Naive thymus-derived CD4-positive, alpha-beta T cell (primary cell): ENCODE measurements around the gene SOX2. TPM values are rescaled to one million over a fixed set of nuclear protein-coding genes. Genes with fewer than 3 reads are reported as not detected.

Experiments used
- ATAC-seq: fragments of 150-1000 bp; cut with Tn5 transposase; 2 replicates; pipeline ENCODE4 v1.10.0; 2021; ENCODE audit warnings: mild to moderate bottlenecking, moderate library complexity
- CTCF ChIA-PET: fragments of 350-600 bp; sonication (Branson Sonifier 250); formaldehyde crosslinking; loops from one replicate; lab custom pipeline; 2021; ENCODE audit warnings: antibody characterized with exemption; lab: Charles Lee
- POLR2A ChIA-PET: fragments of 350-600 bp; sonication (Branson Sonifier 250); formaldehyde crosslinking; loops from one replicate; lab custom pipeline; 2021; ENCODE audit warnings: antibody characterized with exemption, inconsistent platforms; lab: Charles Lee
- DNase-seq, 9 donors: peaks; one replicate each; pipeline versions ENCODE4 v3.0.0 to v3.0.0-alpha.2; 2020 to 2022; ENCODE audit warnings: mixed read lengths in 1 of 9
- H3K27ac ChIP-seq: one replicate; pipeline ENCODE4 v1.7.0; 2013; ENCODE audit warnings: mild to moderate bottlenecking, low read depth, low read length, moderate library complexity
- H3K27me3 ChIP-seq, 2 donors: one replicate each; pipeline ENCODE4 v1.7.0; 2013; ENCODE audit warnings: low read length in 2 of 2, mild to moderate bottlenecking in 2 of 2, moderate library complexity in 2 of 2; ENCODE audit not compliant: control insufficient read depth in 2 of 2, insufficient read depth in 2 of 2
- H3K36me3 ChIP-seq, 3 experiments: 1 replicate in 2 of 3; 2 replicates in 1 of 3; pipeline ENCODE4 v1.7.0; 2013; ENCODE audit warnings: low read length in 3 of 3, mild to moderate bottlenecking in 3 of 3, moderate library complexity in 1 of 3; ENCODE audit not compliant: insufficient read depth in 3 of 3, control insufficient read depth in 2 of 3
- H3K4me1 ChIP-seq, 2 donors: one replicate each; pipeline ENCODE4 v1.7.0; 2013; ENCODE audit warnings: low read length in 2 of 2, mild to moderate bottlenecking in 2 of 2, moderate library complexity in 1 of 2; ENCODE audit not compliant: control insufficient read depth in 2 of 2, insufficient read depth in 2 of 2
- H3K4me3 ChIP-seq: 2 replicates; pipeline ENCODE4 v1.7.0; 2013; ENCODE audit warnings: mild to moderate bottlenecking, low read length
- H3K9me3 ChIP-seq, 3 experiments: 1 replicate in 2 of 3; 2 replicates in 1 of 3; pipeline ENCODE4 v1.7.0; 2013; ENCODE audit warnings: low read length in 3 of 3; ENCODE audit not compliant: control insufficient read depth in 2 of 3
- H3K27ac Mint-ChIP-seq, 9 donors: one replicate each; pipeline ENCODE4 v1.8.0; 2020 to 2022; ENCODE audit warnings: mixed read lengths in 9 of 9, mild to moderate bottlenecking in 8 of 9, moderate library complexity in 5 of 9, inconsistent platforms in 2 of 9
- H3K27me3 Mint-ChIP-seq, 5 donors: one replicate each; pipeline ENCODE4 v1.8.0; 2021 to 2022; ENCODE audit warnings: mixed read lengths in 5 of 5, mild to moderate bottlenecking in 1 of 5
- H3K36me3 Mint-ChIP-seq, 5 donors: one replicate each; pipeline ENCODE4 v1.8.0; 2020 to 2022; ENCODE audit warnings: mixed read lengths in 5 of 5, mild to moderate bottlenecking in 3 of 5, inconsistent platforms in 1 of 5
- H3K4me1 Mint-ChIP-seq, 7 donors: one replicate each; pipeline ENCODE4 v1.8.0; 2020 to 2022; ENCODE audit warnings: mixed read lengths in 7 of 7, mild to moderate bottlenecking in 3 of 7, inconsistent platforms in 1 of 7
- H3K4me3 Mint-ChIP-seq, 10 donors: one replicate each; pipeline ENCODE4 v1.8.0; 2020 to 2022; ENCODE audit warnings: mild to moderate bottlenecking in 10 of 10, mixed read lengths in 10 of 10, moderate library complexity in 6 of 10, inconsistent platforms in 2 of 10
- H3K9me3 Mint-ChIP-seq, 11 donors: one replicate each; pipeline ENCODE4 v1.8.0; 2020 to 2022; ENCODE audit warnings: mixed read lengths in 11 of 11, mild to moderate bottlenecking in 4 of 11, inconsistent platforms in 1 of 11, moderate library complexity in 1 of 11
- intact Hi-C, 2 donors: fragments of 100-400 bp; cut with micrococcal nuclease; formaldehyde crosslinking; loops; one replicate each; pipeline ENCODE4 v1.15.1; 2023
- polyA plus RNA-seq, 2 donors: library from polyadenylated mRNA; unstranded; fragments of 300-500 nt; fragmentation: Illumina TruSeq; gene quantifications; one replicate each; pipeline ENCODE4 v1.2.3, GENCODE V29; 2021
- total RNA-seq, 6 experiments: library from RNA in 5 of 6; stranded (reverse) in 5 of 6; gene quantifications; 1 replicate in 5 of 6; 2 replicates in 1 of 6; pipeline ENCODE4 v1.2.3 and lab custom pipeline; 2021 to 2026

Gene SOX2
- total and polyA plus RNA-seq, 7 experiments from 2014 or later = not detected

DNA sequence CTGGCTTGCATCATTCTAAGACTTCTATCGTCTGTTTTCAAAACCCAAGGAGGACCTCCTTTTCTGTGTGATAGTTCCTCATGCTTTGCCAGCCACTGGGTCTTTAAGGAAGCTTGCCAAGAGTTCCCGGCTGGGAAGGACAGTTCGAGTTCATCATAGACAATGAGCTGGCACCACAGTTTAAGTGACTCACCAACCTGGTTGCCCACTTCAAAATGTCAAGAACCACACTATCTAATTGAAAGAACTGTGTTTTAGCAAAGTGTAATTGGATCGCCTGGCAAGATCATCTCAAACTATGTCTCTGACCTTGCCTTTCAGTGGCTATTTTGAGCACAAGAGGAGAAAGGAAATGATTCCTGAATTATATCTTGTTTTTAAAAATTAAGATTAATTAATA is 27.9 kb downstream of the SOX2 start:
- H3K4me3 Mint-ChIP-seq = no peak overlapping the region
- H3K27me3 ChIP-seq = no peaks in the 10 kb centered on the region
- ChIA-PET CTCF (no interaction called here), POLR2A (no interaction called here)
- intact Hi-C loops = no loop called here
- no peaks in the 10 kb centered on the region for H3K36me3 Mint-ChIP-seq
- ATAC-seq (no peak), DNase-seq (no peak)
- no peak overlapping the region for H3K27ac Mint-ChIP-seq
- H3K4me1 Mint-ChIP-seq = no peaks in the 10 kb centered on the region
- peaks cover 0 to 3% (median 0%) of the 10 kb centered on the region in 11 donors for H3K9me3 Mint-ChIP-seq
- H3K36me3 ChIP-seq = no peaks in the 10 kb centered on the region
- peaks cover 3 to 19% (median 14%) of the 10 kb centered on the region in 5 donors for H3K27me3 Mint-ChIP-seq
- no peak overlapping the region for H3K27ac ChIP-seq
- H3K9me3 ChIP-seq = no peaks in the 10 kb centered on the region
- H3K4me1 ChIP-seq = no peaks in the 10 kb centered on the region
- H3K4me3 ChIP-seq = no peak overlapping the region

DNA sequence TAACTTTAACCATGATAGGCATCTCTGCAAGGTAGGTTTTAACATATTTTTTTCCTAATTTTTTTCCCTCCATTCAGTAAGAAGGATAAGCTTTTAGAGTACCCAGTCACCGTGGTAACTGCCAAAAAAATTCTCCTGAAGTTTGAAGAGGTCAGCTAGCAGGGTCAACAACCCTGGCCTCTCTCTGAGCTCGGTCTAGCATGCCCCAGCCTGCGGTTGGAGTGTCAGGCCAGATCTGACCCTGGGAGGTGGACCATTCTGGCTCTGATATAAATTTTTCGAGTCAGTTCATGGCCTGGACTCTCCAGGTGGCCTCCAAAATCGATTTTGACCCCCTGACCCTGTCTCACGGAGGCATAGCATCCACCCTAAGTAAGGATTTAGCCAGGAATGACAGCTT is 29.7 kb downstream of the SOX2 start:
- Mint-ChIP-seq H3K27me3 (peaks cover 0 to 18% (median 13%) of the 10 kb centered on the region in 5 donors), H3K9me3 (peaks cover 0 to 5% (median 0%) of the 10 kb centered on the region in 11 donors), H3K4me1 (no peaks in the 10 kb centered on the region), H3K27ac (no peak overlapping the region), H3K36me3 (no peaks in the 10 kb centered on the region), H3K4me3 (no peak overlapping the region)
- Histone ChIP-seq H3K27ac (no peak overlapping the region), H3K36me3 (no peaks in the 10 kb centered on the region), H3K9me3 (no peaks in the 10 kb centered on the region), H3K27me3 (no peaks in the 10 kb centered on the region), H3K4me3 (no peak overlapping the region), H3K4me1 (no peaks in the 10 kb centered on the region)
- POLR2A ChIA-PET = no interaction called here
- CTCF ChIA-PET = interaction anchor here (0.6 kb wide), 1 partner anchor 22 kb away, joined by 3 read pairs; no protein-coding TSS in a partner anchor
- no peak for DNase-seq
- intact Hi-C loops = no loop called here
- ATAC-seq = no peak

DNA sequence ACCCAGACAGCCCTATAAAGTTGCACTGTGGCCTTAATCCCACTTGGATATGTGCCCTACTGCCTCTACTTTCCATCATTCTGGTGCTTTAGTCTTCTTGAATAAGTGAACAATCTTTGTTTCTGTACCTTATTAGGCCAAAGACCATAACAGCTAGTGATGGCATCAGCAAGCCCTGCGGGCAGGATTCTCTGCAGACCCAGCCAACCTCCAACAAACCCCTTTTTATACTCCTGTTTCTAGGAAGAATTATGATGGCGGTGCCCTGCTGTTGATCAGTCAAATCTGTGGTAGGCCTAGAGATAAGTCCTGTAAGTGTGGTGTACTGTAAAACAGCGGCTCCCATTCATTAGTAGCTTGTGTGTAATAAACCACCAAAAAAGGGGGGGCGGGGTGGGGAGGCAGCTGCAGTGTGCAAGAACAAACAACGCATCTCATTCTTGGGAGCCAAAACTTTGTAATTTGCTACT is 40.5 kb downstream of the SOX2 start:
- H3K27me3 ChIP-seq = no peaks in the 10 kb centered on the region
- H3K4me3 ChIP-seq = no peak overlapping the region
- H3K27ac ChIP-seq = no peak overlapping the region
- DNase-seq (no peak), ATAC-seq (no peak)
- no peaks in the 10 kb centered on the region for H3K4me1 Mint-ChIP-seq
- CTCF ChIA-PET = no interaction called here
- no peak overlapping the region for H3K27ac Mint-ChIP-seq
- no peaks in the 10 kb centered on the region for H3K4me1 ChIP-seq
- no peaks in the 10 kb centered on the region for H3K36me3 ChIP-seq
- intact Hi-C loops = no loop called here
- no peaks in the 10 kb centered on the region for H3K9me3 ChIP-seq
- H3K27me3 Mint-ChIP-seq = peaks cover 4 to 15% (median 10%) of the 10 kb centered on the region in 5 donors
- no peak overlapping the region for H3K4me3 Mint-ChIP-seq
- H3K36me3 Mint-ChIP-seq = no peaks in the 10 kb centered on the region
- POLR2A ChIA-PET = no interaction called here
- H3K9me3 Mint-ChIP-seq = peaks cover 0 to 6% (median 0%) of the 10 kb centered on the region in 11 donors

DNA sequence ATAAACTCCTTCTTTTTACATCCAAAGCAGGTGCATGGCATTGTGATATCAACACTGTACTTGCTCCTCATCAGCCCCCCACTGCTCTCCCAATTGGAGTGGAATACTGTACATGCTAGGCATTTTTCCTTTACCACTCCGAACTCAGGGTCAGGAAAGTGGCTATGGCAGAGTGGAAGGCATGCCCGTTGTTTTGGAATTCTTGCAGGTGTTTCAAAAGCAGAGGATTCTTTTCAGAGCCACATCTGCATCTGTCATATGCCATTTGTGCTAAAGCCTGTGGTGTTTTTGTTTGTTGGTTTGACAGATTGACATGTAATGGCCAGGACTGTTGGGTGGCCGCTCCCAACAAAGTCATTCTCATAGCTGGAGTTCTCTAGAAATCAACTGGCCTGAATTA is 41.7 kb downstream of the SOX2 start:
- POLR2A ChIA-PET = no interaction called here

DNA sequence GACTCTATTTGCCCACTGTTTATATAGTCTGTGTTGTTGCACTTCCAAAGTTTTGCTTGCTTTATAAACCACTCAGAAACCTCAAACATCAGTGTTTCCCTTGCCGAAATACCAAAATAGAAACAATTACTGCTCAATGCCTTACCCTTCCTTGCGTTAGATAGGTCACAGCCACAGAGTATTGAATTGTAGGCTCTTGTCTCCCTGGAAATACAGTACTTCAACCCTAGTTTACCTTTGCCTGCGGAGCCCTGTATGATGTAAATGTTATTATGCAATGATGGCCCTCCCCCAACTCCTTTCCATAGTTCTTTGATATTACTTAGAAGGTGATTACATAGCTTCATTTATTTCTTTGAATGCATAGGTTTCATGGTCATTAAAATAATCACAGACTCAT is 44.2 kb downstream of the SOX2 start:
- Histone ChIP-seq H3K27ac (no peak overlapping the region), H3K9me3 (no peaks in the 10 kb centered on the region), H3K4me3 (no peak overlapping the region), H3K27me3 (no peaks in the 10 kb centered on the region), H3K4me1 (no peaks in the 10 kb centered on the region), H3K36me3 (no peaks in the 10 kb centered on the region)
- ATAC-seq (no peak), DNase-seq (no peak)
- Mint-ChIP-seq H3K36me3 (no peaks in the 10 kb centered on the region), H3K4me3 (no peak overlapping the region), H3K27ac (no peak overlapping the region), H3K9me3 (peaks cover 0 to 4% (median 0%) of the 10 kb centered on the region in 11 donors), H3K27me3 (peaks cover 4 to 18% (median 10%) of the 10 kb centered on the region in 5 donors), H3K4me1 (no peaks in the 10 kb centered on the region)
- intact Hi-C loops = no loop called here
- POLR2A ChIA-PET = no interaction called here
- CTCF ChIA-PET = no interaction called here

More for the DNA sequence above, 41.7 kb downstream of the SOX2 start:
- no peak overlapping the region for H3K4me3 ChIP-seq
- H3K9me3 ChIP-seq = no peaks in the 10 kb centered on the region
- intact Hi-C loops = no loop called here
- Mint-ChIP-seq H3K36me3 (no peaks in the 10 kb centered on the region), H3K27me3 (peaks cover 4 to 18% (median 14%) of the 10 kb centered on the region in 5 donors), H3K9me3 (peaks cover 0 to 3% (median 0%) of the 10 kb centered on the region in 11 donors), H3K4me1 (no peaks in the 10 kb centered on the region), H3K27ac (no peak overlapping the region), H3K4me3 (no peak overlapping the region)
- no peak for ATAC-seq
- no peaks in the 10 kb centered on the region for H3K4me1 ChIP-seq
- no peaks in the 10 kb centered on the region for H3K27me3 ChIP-seq
- CTCF ChIA-PET = no interaction called here
- no peak for DNase-seq
- H3K36me3 ChIP-seq = no peaks in the 10 kb centered on the region
- H3K27ac ChIP-seq = no peak overlapping the region

DNA sequence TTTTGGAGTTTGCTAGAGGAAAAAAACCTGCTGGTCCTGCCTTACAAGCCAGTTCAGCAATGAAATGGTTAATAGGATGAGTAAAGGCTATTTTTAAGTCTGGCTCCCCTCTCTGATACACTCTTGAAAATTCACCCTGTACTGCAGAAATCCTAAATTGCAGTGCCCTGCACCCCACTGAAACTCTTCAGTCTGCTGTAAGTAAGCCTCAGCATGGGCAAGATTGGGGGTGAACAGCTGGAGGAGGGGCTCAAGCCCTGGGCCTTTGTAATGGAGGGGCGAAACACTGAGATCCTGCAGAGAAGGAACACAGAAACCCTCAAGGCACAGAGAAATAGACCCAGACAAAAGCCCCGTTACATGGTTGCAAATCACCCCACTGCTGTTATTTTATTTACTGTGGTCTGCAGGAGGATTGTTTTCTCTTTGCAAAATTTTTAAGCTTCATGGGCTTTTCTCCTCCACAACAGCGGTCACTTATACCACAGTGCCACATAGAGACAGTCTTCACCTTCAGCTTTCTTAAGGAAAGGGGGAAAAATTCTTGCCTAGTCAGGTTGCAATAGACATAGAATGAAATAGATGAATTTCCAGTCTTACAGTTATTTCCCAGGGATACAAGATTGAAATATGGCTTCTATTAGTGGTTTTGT is 45.0 kb downstream of the SOX2 start:
- no peak for ATAC-seq
- intact Hi-C loops = no loop called here
- CTCF ChIA-PET = no interaction called here
- Mint-ChIP-seq H3K4me3 (no peak overlapping the region), H3K36me3 (no peaks in the 10 kb centered on the region), H3K27ac (no peak overlapping the region), H3K4me1 (no peaks in the 10 kb centered on the region), H3K9me3 (peaks cover 0 to 5% (median 0%) of the 10 kb centered on the region in 11 donors), H3K27me3 (peaks cover 4 to 18% (median 10%) of the 10 kb centered on the region in 5 donors)
- Histone ChIP-seq H3K4me3 (no peak overlapping the region), H3K36me3 (no peaks in the 10 kb centered on the region), H3K4me1 (no peaks in the 10 kb centered on the region), H3K27me3 (no peaks in the 10 kb centered on the region), H3K27ac (no peak overlapping the region), H3K9me3 (no peaks in the 10 kb centered on the region)
- no peak for DNase-seq
- POLR2A ChIA-PET = no interaction called here

DNA sequence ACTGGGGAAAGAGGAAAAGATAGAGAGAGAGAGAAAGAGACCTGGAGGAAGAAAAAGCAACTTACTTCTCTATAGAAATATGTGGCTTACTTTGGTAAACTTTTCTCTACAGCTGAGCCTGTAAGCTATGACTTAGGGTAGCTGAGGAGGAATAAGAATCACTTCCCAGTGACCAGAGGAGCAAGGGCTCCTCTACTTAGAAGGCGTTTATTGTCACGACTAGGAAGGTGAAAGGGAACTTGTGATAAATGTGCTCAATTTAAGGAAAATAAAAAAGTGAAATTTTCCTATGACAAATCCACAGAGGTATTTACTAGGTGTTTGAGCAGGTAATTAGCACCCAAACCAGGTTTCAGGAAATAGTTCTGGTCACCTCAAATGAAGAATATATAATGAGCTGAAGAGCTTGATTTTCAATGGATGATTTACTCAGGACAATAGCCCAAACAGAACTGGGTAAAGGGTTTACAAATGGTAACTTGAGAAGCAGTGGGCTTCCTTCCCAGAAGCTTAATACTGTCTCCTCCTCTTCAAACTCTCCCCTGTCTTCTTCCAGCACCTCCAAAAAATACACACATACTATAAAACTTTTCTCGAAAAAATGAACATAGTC is 46.1 kb downstream of the SOX2 start:
- intact Hi-C loops = no loop called here
- Mint-ChIP-seq H3K9me3 (peaks cover 0 to 5% (median 1%) of the 10 kb centered on the region in 11 donors), H3K27me3 (peaks cover 4 to 18% (median 10%) of the 10 kb centered on the region in 5 donors), H3K4me3 (no peak overlapping the region), H3K36me3 (no peaks in the 10 kb centered on the region), H3K4me1 (no peaks in the 10 kb centered on the region), H3K27ac (no peak overlapping the region)
- H3K27ac ChIP-seq = no peak overlapping the region
- H3K9me3 ChIP-seq = no peaks in the 10 kb centered on the region
- POLR2A ChIA-PET = no interaction called here
- no peaks in the 10 kb centered on the region for H3K4me1 ChIP-seq
- no peaks in the 10 kb centered on the region for H3K36me3 ChIP-seq
- H3K27me3 ChIP-seq = no peaks in the 10 kb centered on the region
- no peak overlapping the region for H3K4me3 ChIP-seq
- DNase-seq = no peak
- CTCF ChIA-PET = no interaction called here
- no peak for ATAC-seq
